IPS-15b (cell line): ENCODE data around the gene PAEP.
"Not testable (repeated sequence)": the region's sequence is repeated elsewhere in the genome, so short reads cannot be mapped to it uniquely, and the experiment has no call there.

Experiments
- H3K27me3 ChIP-seq: one replicate; pipeline ENCODE4 v1.6.1; 2013; ENCODE audit warnings: low read length; ENCODE audit not compliant: control insufficient read depth, insufficient read depth
- H3K36me3 ChIP-seq: one replicate; pipeline ENCODE4 v1.6.1; 2013; ENCODE audit warnings: low read length; ENCODE audit not compliant: control insufficient read depth, insufficient read depth
- H3K4me1 ChIP-seq: one replicate; pipeline ENCODE4 v1.6.1; 2013; ENCODE audit warnings: mild to moderate bottlenecking, low read length; ENCODE audit not compliant: control insufficient read depth, insufficient read depth
- H3K4me3 ChIP-seq: one replicate; pipeline ENCODE4 v1.5.1; 2013; ENCODE audit warnings: low read depth, low read length
- H3K9ac ChIP-seq: one replicate; pipeline ENCODE4 v1.6.1; 2013; ENCODE audit warnings: low read depth, mild to moderate bottlenecking, low read length
- H3K9me3 ChIP-seq: one replicate; pipeline ENCODE4 v1.6.1; 2013; ENCODE audit warnings: mild to moderate bottlenecking, low read length; ENCODE audit not compliant: control insufficient read depth, insufficient read depth

PAEP gene

GRCh38 chr9:135530146-135530545 lies 31.4 kb upstream of the PAEP start:
- Histone ChIP-seq H3K4me3 (no peak overlapping the region), H3K9ac (no peak overlapping the region), H3K36me3 (no peaks in the 10 kb centered on the region), H3K27me3 (no peaks in the 10 kb centered on the region), H3K9me3 (no peaks in the 10 kb centered on the region), H3K4me1 (no peaks in the 10 kb centered on the region)

- Histone ChIP-seq H3K9ac (no peak overlapping the region), H3K4me1 (no peaks in the 10 kb centered on the region), H3K36me3 (no peaks in the 10 kb centered on the region), H3K27me3 (no peaks in the 10 kb centered on the region), H3K9me3 (no peaks in the 10 kb centered on the region), H3K4me3 (no peak overlapping the region)
Observed at GRCh38 chr9:135531096-135531495, 30.5 kb upstream of the PAEP start.

- Histone ChIP-seq H3K27me3 (no peaks in the 10 kb centered on the region), H3K4me3 (no peak overlapping the region), H3K4me1 (no peaks in the 10 kb centered on the region), H3K36me3 (no peaks in the 10 kb centered on the region), H3K9me3 (no peaks in the 10 kb centered on the region), H3K9ac (no peak overlapping the region)
Observed at GRCh38 chr9:135533113-135533512, 28.4 kb upstream of the PAEP start.

- H3K27me3 ChIP-seq = no peaks in the 10 kb centered on the region
- H3K9me3 ChIP-seq = no peaks in the 10 kb centered on the region
- H3K4me3 ChIP-seq = no peak overlapping the region
- H3K36me3 ChIP-seq = no peaks in the 10 kb centered on the region
- no peaks in the 10 kb centered on the region for H3K4me1 ChIP-seq
- no peak overlapping the region for H3K9ac ChIP-seq
Observed at GRCh38 chr9:135533674-135534073, 27.9 kb upstream of the PAEP start.

DNA sequence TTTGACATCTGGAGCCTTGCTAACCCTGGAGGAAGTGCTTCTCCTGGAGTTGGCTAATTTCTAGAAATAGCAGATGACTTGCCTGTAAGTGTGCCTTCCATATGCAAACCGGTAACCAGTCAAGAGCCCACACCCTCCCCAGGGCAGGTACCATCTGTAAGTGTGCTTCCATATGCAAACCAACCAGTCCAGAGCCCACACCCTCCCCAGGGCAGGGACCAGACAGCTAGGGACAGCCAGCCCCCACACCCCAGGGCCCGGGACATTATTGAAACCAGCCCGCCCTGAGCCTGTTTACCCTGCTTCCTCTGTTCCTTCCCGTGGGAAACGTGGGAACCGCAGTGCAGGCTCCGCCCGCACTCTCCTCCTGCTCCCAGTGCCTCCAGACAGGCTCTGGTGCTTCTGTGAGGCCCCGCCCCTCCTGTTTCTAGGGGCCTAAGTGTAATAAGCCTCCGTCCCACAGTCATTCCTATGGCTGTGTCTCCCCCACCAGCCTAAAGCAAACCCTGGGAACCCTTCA lies 27.3 kb upstream of the PAEP start:
- not testable (repeated sequence) for H3K4me3 ChIP-seq, H3K36me3 ChIP-seq, H3K9me3 ChIP-seq, H3K4me1 ChIP-seq, H3K27me3 ChIP-seq, H3K9ac ChIP-seq

DNA sequence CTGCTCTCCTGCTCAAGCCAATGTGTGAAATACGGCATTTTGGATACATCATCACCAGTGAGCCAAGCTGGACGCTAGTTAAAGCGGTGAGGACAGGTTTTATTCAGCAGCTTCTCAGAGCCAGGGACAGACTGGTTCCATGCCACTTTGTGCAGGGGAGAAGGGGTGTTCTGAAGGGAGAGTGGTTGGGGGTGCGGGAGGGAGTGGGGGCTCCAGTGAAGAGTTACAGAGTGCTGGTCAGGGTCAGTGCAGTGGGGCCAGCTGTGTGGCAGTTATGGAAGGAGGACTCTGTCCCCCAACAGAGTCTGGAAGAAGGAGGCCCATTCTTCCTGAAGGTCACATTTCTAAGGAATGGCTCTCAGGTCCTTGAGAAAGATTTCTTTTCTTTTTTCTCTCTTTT lies 26.7 kb upstream of the PAEP start:
- not testable (repeated sequence) for H3K4me3 ChIP-seq, H3K9ac ChIP-seq, H3K9me3 ChIP-seq, H3K36me3 ChIP-seq, H3K4me1 ChIP-seq, H3K27me3 ChIP-seq

DNA sequence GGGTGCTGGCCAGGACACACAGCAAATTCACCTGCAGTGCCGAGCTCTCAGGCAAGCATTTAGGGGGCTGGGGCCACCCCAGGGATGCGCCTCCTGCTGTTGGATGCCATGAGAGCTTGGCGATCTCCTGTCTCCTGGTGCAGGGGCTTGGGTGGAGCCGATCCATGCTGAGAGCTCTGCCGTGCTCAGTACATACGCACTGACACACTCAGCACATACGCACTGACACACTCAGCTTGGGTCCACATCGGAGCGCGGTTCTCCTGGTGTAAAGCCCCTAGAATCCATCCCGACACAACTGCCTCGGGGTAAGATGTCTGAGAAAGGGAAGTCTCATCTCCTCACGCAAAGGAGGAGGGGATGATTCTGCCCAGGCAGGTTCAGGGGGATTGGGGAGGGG lies 25.9 kb upstream of the PAEP start:
- H3K4me3 ChIP-seq, H3K4me1 ChIP-seq, H3K9ac ChIP-seq, H3K9me3 ChIP-seq, H3K27me3 ChIP-seq, H3K36me3 ChIP-seq: not testable (repeated sequence)

DNA sequence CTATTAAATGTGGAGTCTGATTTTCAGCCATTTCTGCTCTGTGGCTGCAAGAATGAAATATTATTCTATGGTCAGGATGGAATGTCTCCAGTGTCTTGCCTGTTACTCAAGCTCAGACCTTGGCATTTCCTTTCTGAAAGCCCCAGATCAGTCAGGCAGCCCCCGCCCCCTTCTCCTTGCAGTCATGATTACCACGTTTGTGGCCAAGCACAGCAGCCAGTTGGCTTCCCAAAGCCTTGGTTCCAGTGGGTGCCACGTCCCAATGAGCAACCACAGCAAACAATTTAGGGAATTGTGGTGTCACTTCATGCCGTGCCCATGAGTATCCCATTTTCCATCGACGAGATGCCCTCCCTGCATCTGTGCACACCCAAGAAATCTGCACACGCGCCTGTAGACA lies 25.3 kb upstream of the PAEP start:
- Histone ChIP-seq H3K36me3 (no peaks in the 10 kb centered on the region), H3K27me3 (no peaks in the 10 kb centered on the region), H3K9me3 (no peaks in the 10 kb centered on the region), H3K9ac (no peak overlapping the region), H3K4me3 (no peak overlapping the region), H3K4me1 (no peaks in the 10 kb centered on the region)

- H3K9me3 ChIP-seq, H3K36me3 ChIP-seq, H3K4me1 ChIP-seq, H3K27me3 ChIP-seq, H3K4me3 ChIP-seq, H3K9ac ChIP-seq: not testable (repeated sequence)
Observed at GRCh38 chr9:135543262-135543894, 18.2 kb upstream of the PAEP start.

DNA sequence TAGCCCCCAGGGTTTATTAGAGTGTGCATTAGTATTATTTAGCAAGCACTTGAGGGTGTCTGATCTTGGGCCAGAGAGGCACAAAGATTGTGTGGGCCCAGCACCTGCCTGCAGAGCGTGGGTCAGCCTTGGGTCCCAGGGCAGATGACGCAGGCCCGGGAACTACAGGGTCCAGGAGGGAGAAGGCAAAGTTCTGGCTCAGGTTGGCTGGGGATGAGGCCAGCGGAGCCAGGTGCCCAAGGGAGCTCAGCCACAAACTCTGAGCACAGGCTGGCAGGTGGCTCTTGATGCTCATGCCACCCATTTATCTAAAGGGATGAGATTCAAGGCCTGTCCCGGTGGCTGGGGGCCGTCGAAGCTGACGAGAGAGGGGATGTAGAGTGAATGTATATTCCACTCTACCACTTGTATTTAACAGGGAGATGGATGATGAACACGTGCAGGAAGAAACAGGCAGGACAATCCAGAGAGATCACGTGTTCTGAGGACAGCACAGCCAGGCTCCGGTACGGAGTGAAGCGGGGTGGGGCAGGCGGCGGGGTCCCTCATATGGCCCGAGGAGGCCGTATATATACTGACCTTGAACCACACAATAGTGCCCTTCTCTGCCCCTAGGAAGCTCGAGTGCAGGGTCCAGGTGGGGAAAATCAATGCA lies 16.4 kb upstream of the PAEP start:
- Histone ChIP-seq H3K36me3 (no peaks in the 10 kb centered on the region), H3K27me3 (no peaks in the 10 kb centered on the region), H3K4me3 (no peak overlapping the region), H3K9me3 (no peaks in the 10 kb centered on the region), H3K9ac (no peak overlapping the region), H3K4me1 (no peaks in the 10 kb centered on the region)

DNA sequence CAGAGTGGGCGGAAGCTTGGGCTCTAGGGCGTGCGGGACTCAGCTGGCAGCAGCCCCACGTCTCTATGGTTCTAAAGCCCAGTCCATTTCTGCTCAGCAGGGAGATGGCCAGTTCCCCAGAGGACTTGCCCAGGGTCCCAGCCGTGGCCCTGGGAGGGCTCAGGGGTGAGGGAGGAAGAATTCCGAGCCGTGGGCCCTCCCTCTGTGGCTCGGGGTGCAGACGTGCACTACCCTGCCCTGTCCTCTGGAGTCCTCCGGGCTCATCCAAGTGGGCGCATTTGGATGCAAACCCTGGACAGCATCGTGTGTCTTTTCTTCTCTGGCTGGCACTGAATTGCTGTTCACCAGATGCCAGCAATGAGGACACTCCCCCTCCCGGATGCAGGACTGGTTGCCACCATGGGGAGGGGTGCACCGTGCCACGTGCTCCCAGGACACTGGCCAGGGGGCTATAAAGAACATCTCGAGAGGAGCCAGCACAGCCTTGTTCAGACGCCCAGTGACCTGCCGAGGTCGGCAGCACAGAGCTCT lies 15.8 kb upstream of the PAEP start, which contains the start of gene OBP2A:
Gene OBP2A, plus strand, starts transcription at position 481 of the 531 bp plus-strand sequence. CDS start 55 bp downstream, outside the sequence.
- not testable (repeated sequence) for H3K4me3 ChIP-seq, H3K36me3 ChIP-seq, H3K9ac ChIP-seq, H3K9me3 ChIP-seq, H3K27me3 ChIP-seq, H3K4me1 ChIP-seq
